Spleen (tissue), 11 donors: Measurements from ENCODE around the gene WRAP73. TPM values are rescaled to one million over a fixed set of nuclear protein-coding genes. Genes with fewer than 3 reads are reported as not detected.

Experiments used
- DNase-seq: peaks from one replicate; pipeline ENCODE4 v3.0.0-alpha.2; 2020
- H3K27ac ChIP-seq, 8 donors: fragments of 200-600 bp; sonication (generic) in 7 of 8; 1 replicate in 4 of 8; 2 replicates in 4 of 8; pipeline versions ENCODE4 v1.5.0 to v1.8.0; 2016 to 2021; ENCODE audit warnings: inconsistent platforms in 4 of 8, mild to moderate bottlenecking in 4 of 8, moderate library complexity in 1 of 8
- H3K27me3 ChIP-seq, 7 donors: fragments of 200-600 bp; sonication (generic) in 6 of 7; replicated peaks in 1 of 7; 1 replicate in 4 of 7; 2 replicates in 3 of 7; pipeline versions ENCODE4 v1.5.0 to v1.8.0; 2016 to 2021; ENCODE audit warnings: inconsistent platforms in 3 of 7, mild to moderate bottlenecking in 1 of 7
- H3K36me3 ChIP-seq, 6 donors: fragments of 200-600 bp; sonication (generic) in 5 of 6; 1 replicate in 4 of 6; 2 replicates in 2 of 6; pipeline versions ENCODE4 v1.5.0 to v1.8.0; 2016 to 2021; ENCODE audit warnings: inconsistent platforms in 2 of 6
- H3K4me1 ChIP-seq, 6 donors: fragments of 200-600 bp; sonication (generic) in 5 of 6; 1 replicate in 3 of 6; 2 replicates in 3 of 6; pipeline versions ENCODE4 v1.5.0 to v1.8.0; 2016 to 2021; ENCODE audit warnings: inconsistent platforms in 3 of 6
- H3K4me3 ChIP-seq, 8 donors: fragments of 200-600 bp; sonication (generic) in 7 of 8; 1 replicate in 4 of 8; 2 replicates in 4 of 8; pipeline versions ENCODE4 v1.5.0 to v1.8.0; 2016 to 2021; ENCODE audit warnings: inconsistent platforms in 4 of 8, mild to moderate bottlenecking in 4 of 8, moderate library complexity in 2 of 8
- H3K9me3 ChIP-seq, 8 donors: fragments of 200-600 bp; sonication (generic) in 7 of 8; 1 replicate in 4 of 8; 2 replicates in 4 of 8; pipeline versions ENCODE4 v1.5.0 to v1.8.0; 2016 to 2021; ENCODE audit warnings: inconsistent platforms in 4 of 8
- CTCF ChIP-seq, 11 experiments: fragments of 200-600 bp in 7 of 11; fragments of 450-650 bp in 4 of 11; sonication (generic) in 4 of 11; IDR thresholded peaks in 8 of 11; conservative IDR thresholded peaks in 3 of 11; 1 replicate in 7 of 11; 2 replicates in 4 of 11; pipeline versions ENCODE4 v1.4.0 to v1.8.0; 2016 to 2021; ENCODE audit warnings: antibody characterized with exemption in 11 of 11, inconsistent platforms in 4 of 11, mild to moderate bottlenecking in 1 of 11
- POLR2A ChIP-seq, 3 donors: fragments of 450-650 bp; IDR thresholded peaks; one replicate each; pipeline ENCODE4 v1.5.1; 2017; ENCODE audit warnings: antibody characterized with exemption in 3 of 3, mild to moderate bottlenecking in 1 of 3
- POLR2AphosphoS5 ChIP-seq, 3 donors: sonication (generic); formaldehyde crosslinking; IDR thresholded peaks; one replicate each; pipeline ENCODE4 v1.5.1; 2017; ENCODE audit warnings: antibody characterized with exemption in 3 of 3
- WGBS, 5 donors: extraction: QIAGEN DNeasy Blood & Tissue Kit in 3 of 5; methylation state at CpG; one replicate each; pipeline versions ENCODE4 v1.1.5 to v1.1.7; 2013 to 2018; 5-methylcytosine and 5-hydroxymethylcytosine counted together
- intact Hi-C: fragments of 100-400 bp; cut with DNase I; formaldehyde crosslinking; loops from one replicate; pipeline ENCODE4 v1.15.0; 2023; ENCODE audit warnings: low total_unique reads
- polyA plus RNA-seq, 3 donors: library from polyadenylated mRNA; stranded (reverse); fragments of 200-250 nt; gene quantifications; one replicate each; pipeline ENCODE4 v1.2.1, GENCODE V29; 2013
- total RNA-seq, 7 donors: library from RNA; depleted of rRNA in 3 of 7; stranded (reverse); fragments of >200 nt in 3 of 7; fragmentation: NEBNext Ultra II Directional in 4 of 7; extraction: Animal tissue kit (Norgen Biotek cat#: 25700) in 4 of 7; gene quantifications; one replicate each; pipeline versions ENCODE4 v1.1.0 to v1.2.1, GENCODE V29; 2016 to 2021
- donor health status: healthy with polysubstance abuse.
- donor health status: DM: no; HTN: no; CAD: no; lungs with moderate emphysema.
- donor health status: DM: no; HTN: no; CAD: no.
- donor health status: Bipolar disorder and iron deficiency.
- donor health status: healthy.
- donor health status: DM: no; HTN: no; CAD: no.
- donor health status: DM: yes; HTN: yes; CAD: no.

The WRAP73 gene
- total and polyA plus RNA-seq, 10 donors, result 20.1 to 28.3 (median 25.3) TPM

- TF ChIP-seq POLR2A (IDR thresholded peaks at IDR 0.05) (no peak), CTCF (IDR thresholded peaks at IDR 0.05 in 8 of 11, conservative IDR thresholded peaks at IDR 0.05 in 3 of 11) (no peak), POLR2AphosphoS5 (IDR thresholded peaks at IDR 0.05) (no peak)
- no peak for DNase-seq
- intact Hi-C loops, result no loop called here
- peaks cover 0 to 36% (median 4%) of the 10 kb centered on the region in 7 donors for H3K27me3 ChIP-seq
- H3K36me3 ChIP-seq, result no peaks in the 10 kb centered on the region
- H3K9me3 ChIP-seq, result no peaks in the 10 kb centered on the region
- peaks cover 22 to 56% (median 40%) of the 10 kb centered on the region in 6 donors for H3K4me1 ChIP-seq
- 81 to 90% (median 85%) methylated on average over 25 to 31 of the region's 31 CpGs for WGBS, 5 donors
- no peak overlapping the region for H3K27ac ChIP-seq
- H3K4me3 ChIP-seq, result no peak overlapping the region
Measured at GRCh38 chr1:3594706-3595377, 55.1 kb downstream of the WRAP73 start.

GRCh38 chr1:3593745-3594144 is 56.2 kb downstream of the WRAP73 start:
- WGBS, 5 donors, result 33 to 55% (median 53%) methylated on average over 10 of the region's 10 CpGs
- Histone ChIP-seq H3K9me3 (no peaks in the 10 kb centered on the region), H3K27me3 (peaks cover 0 to 39% (median 4%) of the 10 kb centered on the region in 7 donors), H3K4me3 (no peak overlapping the region), H3K4me1 (peaks cover 19 to 51% (median 37%) of the 10 kb centered on the region in 6 donors), H3K27ac (no peak overlapping the region), H3K36me3 (no peaks in the 10 kb centered on the region)
- intact Hi-C loops, result no loop called here
- no peak for DNase-seq
- TF ChIP-seq CTCF (IDR thresholded peaks at IDR 0.05 in 8 of 11, conservative IDR thresholded peaks at IDR 0.05 in 3 of 11), result no peak
- TF ChIP-seq POLR2A (IDR thresholded peaks at IDR 0.05), result no peak
- TF ChIP-seq POLR2AphosphoS5 (IDR thresholded peaks at IDR 0.05), result no peak

GRCh38 chr1:3593334-3593733 is 56.6 kb downstream of the WRAP73 start:
- intact Hi-C loops, result no loop called here
- Histone ChIP-seq H3K4me3 (no peak overlapping the region), H3K27ac (no peak overlapping the region), H3K9me3 (no peaks in the 10 kb centered on the region), H3K27me3 (peaks cover 0 to 38% (median under 1%) of the 10 kb centered on the region in 7 donors), H3K4me1 (peaks cover 15 to 47% (median 32%) of the 10 kb centered on the region in 6 donors), H3K36me3 (no peaks in the 10 kb centered on the region)
- DNase-seq, result no peak
- TF ChIP-seq POLR2AphosphoS5 (IDR thresholded peaks at IDR 0.05) (no peak), CTCF (IDR thresholded peaks at IDR 0.05 in 8 of 11, conservative IDR thresholded peaks at IDR 0.05 in 3 of 11) (no peak), POLR2A (IDR thresholded peaks at IDR 0.05) (no peak)
- WGBS, 5 donors, result 53 to 73% (median 73%) methylated on average over 9 to 17 of the region's 17 CpGs

GRCh38 chr1:3590951-3591865 is 58.7 kb downstream of the WRAP73 start:
- Histone ChIP-seq H3K4me3 (no peak overlapping the region), H3K9me3 (no peaks in the 10 kb centered on the region), H3K36me3 (no peaks in the 10 kb centered on the region), H3K4me1 (peaks cover 0 to 30% (median 15%) of the 10 kb centered on the region in 6 donors), H3K27me3 (peaks cover 0 to 23% (median 0%) of the 10 kb centered on the region in 7 donors), H3K27ac (no peak overlapping the region)
- TF ChIP-seq POLR2A (IDR thresholded peaks at IDR 0.05), result no peak
- no peak for TF ChIP-seq POLR2AphosphoS5 (IDR thresholded peaks at IDR 0.05)
- no peak for TF ChIP-seq CTCF (IDR thresholded peaks at IDR 0.05 in 8 of 11, conservative IDR thresholded peaks at IDR 0.05 in 3 of 11)
- WGBS, 5 donors, result 87 to 97% (median 90%) methylated on average over 18 to 33 of the region's 33 CpGs
- no peak for DNase-seq
- intact Hi-C loops, result no loop called here
